B cell (primary cell): ENCODE measurements around the gene NUP93.

Source experiments
- EZH2 ChIP-seq: IDR thresholded peaks from 2 replicates; pipeline ENCODE4 v1.6.1; 2012; ENCODE audit warnings: borderline replicate concordance, low read depth, mild to moderate bottlenecking, moderate library complexity, low read length; ENCODE audit not compliant: insufficient read depth, poor library complexity, severe bottlenecking
- TF ChIP-seq, protein P1 (sequence below): fragments of 200-600 bp; IDR thresholded peaks from one replicate; pipeline ENCODE4 v1.8.0; 2022; ENCODE audit warnings: antibody characterized with exemption, mild to moderate bottlenecking

DNA sequence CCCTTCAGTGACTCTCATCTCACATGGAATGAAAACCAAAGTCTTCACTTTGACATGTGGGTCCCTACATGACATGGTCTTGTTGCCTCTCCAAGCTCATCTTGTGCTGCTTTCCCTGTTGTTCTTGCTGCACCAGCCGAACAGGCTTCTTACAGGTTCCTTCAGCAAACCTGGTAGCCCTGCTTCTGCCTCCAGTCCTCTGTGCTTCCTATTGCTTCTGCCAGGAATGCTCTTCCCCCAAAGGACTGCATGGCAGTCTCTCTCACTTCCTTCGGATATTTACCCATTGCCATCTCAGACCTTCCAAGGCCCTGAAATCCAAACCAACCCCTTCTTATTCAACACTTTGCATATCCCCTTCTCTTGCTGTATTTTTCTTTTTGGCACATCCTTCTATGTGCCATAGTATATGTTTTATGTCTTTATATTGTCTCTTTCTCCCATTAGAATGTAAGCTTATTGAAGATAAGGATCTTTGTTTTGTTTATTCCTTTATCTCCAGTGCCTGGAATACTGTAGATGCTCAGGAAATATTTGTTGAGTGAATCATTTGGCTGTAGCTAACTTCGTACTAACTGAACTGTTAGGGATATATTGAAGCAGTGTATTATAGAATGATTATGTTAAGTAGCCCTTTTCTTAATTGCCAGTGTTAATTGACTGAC lies 77.2 kb downstream of the NUP93 start:
- TF ChIP-seq, protein P1, sequence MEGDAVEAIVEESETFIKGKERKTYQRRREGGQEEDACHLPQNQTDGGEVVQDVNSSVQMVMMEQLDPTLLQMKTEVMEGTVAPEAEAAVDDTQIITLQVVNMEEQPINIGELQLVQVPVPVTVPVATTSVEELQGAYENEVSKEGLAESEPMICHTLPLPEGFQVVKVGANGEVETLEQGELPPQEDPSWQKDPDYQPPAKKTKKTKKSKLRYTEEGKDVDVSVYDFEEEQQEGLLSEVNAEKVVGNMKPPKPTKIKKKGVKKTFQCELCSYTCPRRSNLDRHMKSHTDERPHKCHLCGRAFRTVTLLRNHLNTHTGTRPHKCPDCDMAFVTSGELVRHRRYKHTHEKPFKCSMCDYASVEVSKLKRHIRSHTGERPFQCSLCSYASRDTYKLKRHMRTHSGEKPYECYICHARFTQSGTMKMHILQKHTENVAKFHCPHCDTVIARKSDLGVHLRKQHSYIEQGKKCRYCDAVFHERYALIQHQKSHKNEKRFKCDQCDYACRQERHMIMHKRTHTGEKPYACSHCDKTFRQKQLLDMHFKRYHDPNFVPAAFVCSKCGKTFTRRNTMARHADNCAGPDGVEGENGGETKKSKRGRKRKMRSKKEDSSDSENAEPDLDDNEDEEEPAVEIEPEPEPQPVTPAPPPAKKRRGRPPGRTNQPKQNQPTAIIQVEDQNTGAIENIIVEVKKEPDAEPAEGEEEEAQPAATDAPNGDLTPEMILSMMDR = no peak
- no peak for TF ChIP-seq EZH2
